Parathyroid adenoma (tissue), 2 donors: Measurements from ENCODE around the gene CACNA1I.

Experiments
- H2AFZ ChIP-seq: fragments of 300-600 bp; sonication (generic); one replicate; pipeline ENCODE4 v1.7.0; 2017; ENCODE audit warnings: antibody characterized with exemption, mild to moderate bottlenecking
- H3K27ac ChIP-seq: fragments of 300-600 bp; sonication (generic); one replicate; pipeline ENCODE4 v1.7.0; 2017
- H3K27me3 ChIP-seq: fragments of 300-600 bp; sonication (generic); one replicate; pipeline ENCODE4 v1.7.0; 2017; ENCODE audit warnings: low read length; ENCODE audit not compliant: control insufficient read depth, insufficient read depth
- H3K36me3 ChIP-seq: fragments of 300-600 bp; sonication (generic); one replicate; pipeline ENCODE4 v1.7.0; 2017; ENCODE audit warnings: low read length; ENCODE audit not compliant: control insufficient read depth, insufficient read depth
- H3K4me1 ChIP-seq: fragments of 300-600 bp; sonication (generic); one replicate; pipeline ENCODE4 v1.7.0; 2017; ENCODE audit warnings: control low read depth
- H3K4me2 ChIP-seq: fragments of 300-600 bp; sonication (generic); one replicate; pipeline ENCODE4 v1.7.0; 2017; ENCODE audit warnings: low read length
- H3K4me3 ChIP-seq: fragments of 300-600 bp; sonication (generic); one replicate; pipeline ENCODE4 v1.7.0; 2017; ENCODE audit warnings: low read depth, low read length
- H3K79me2 ChIP-seq: fragments of 300-600 bp; sonication (generic); one replicate; pipeline ENCODE4 v1.7.0; 2017; ENCODE audit warnings: control low read depth
- H3K9ac ChIP-seq: fragments of 300-600 bp; sonication (generic); one replicate; pipeline ENCODE4 v1.7.0; 2017; ENCODE audit warnings: mild to moderate bottlenecking
- H3K9me3 ChIP-seq: fragments of 300-600 bp; sonication (generic); one replicate; pipeline ENCODE4 v1.7.0; 2017; ENCODE audit warnings: low read length; ENCODE audit not compliant: control insufficient read depth
- CTCF ChIP-seq: fragments of 300-600 bp; sonication (generic); IDR thresholded peaks from one replicate; pipeline ENCODE4 v1.7.0; 2017; ENCODE audit warnings: antibody characterized with exemption, mild to moderate bottlenecking
- donor health status: primary hyperparathyroidism.

The CACNA1I gene

GRCh38 chr22:39623603-39624500, 53.3 kb downstream of the CACNA1I start:
- Histone ChIP-seq H3K9ac (no peak overlapping the region), H3K4me1 (no peaks in the 10 kb centered on the region), H3K36me3 (no peaks in the 10 kb centered on the region), H3K27me3 (no peaks in the 10 kb centered on the region), H3K4me3 (no peak overlapping the region), H3K9me3 (no peaks in the 10 kb centered on the region), H2AFZ (no peak overlapping the region), H3K4me2 (no peak overlapping the region), H3K79me2 (no peaks in the 10 kb centered on the region), H3K27ac (no peak overlapping the region)
- no peak for TF ChIP-seq CTCF

- Histone ChIP-seq H3K4me3 (no peak overlapping the region), H3K27me3 (no peaks in the 10 kb centered on the region)
These were observed 53.9 kb downstream of the CACNA1I start for GRCh38 chr22:39624501-39624821.

GRCh38 chr22:39625569-39626537, 55.3 kb downstream of the CACNA1I start:
- H3K4me1 ChIP-seq: no peaks in the 10 kb centered on the region
- no peak overlapping the region for H3K4me3 ChIP-seq
- no peak overlapping the region for H3K27ac ChIP-seq
- no peaks in the 10 kb centered on the region for H3K79me2 ChIP-seq
- no peaks in the 10 kb centered on the region for H3K9me3 ChIP-seq
- TF ChIP-seq CTCF: no peak
- no peaks in the 10 kb centered on the region for H3K27me3 ChIP-seq
- H3K36me3 ChIP-seq: no peaks in the 10 kb centered on the region
- no peak overlapping the region for H2AFZ ChIP-seq
- no peak overlapping the region for H3K9ac ChIP-seq
- H3K4me2 ChIP-seq: no peak overlapping the region

More at GRCh38 chr22:39624501-39624821, 53.9 kb downstream of the CACNA1I start:
- Histone ChIP-seq H3K4me1 (no peaks in the 10 kb centered on the region), H2AFZ (no peak overlapping the region), H3K9me3 (no peaks in the 10 kb centered on the region), H3K9ac (no peak overlapping the region), H3K36me3 (no peaks in the 10 kb centered on the region), H3K79me2 (no peaks in the 10 kb centered on the region), H3K27ac (no peak overlapping the region), H3K4me2 (no peak overlapping the region)
- TF ChIP-seq CTCF: no peak

- Histone ChIP-seq H3K4me1 (no peaks in the 10 kb centered on the region), H3K27me3 (no peaks in the 10 kb centered on the region), H3K9me3 (no peaks in the 10 kb centered on the region), H3K36me3 (no peaks in the 10 kb centered on the region), H3K9ac (no peak overlapping the region), H3K27ac (no peak overlapping the region), H2AFZ (no peak overlapping the region), H3K79me2 (no peaks in the 10 kb centered on the region), H3K4me2 (no peak overlapping the region), H3K4me3 (no peak overlapping the region)
- TF ChIP-seq CTCF: no peak
These were observed 56.7 kb downstream of the CACNA1I start for GRCh38 chr22:39627208-39627607.
